ENCODE data around the gene CITED4. TPM values are rescaled to one million over a fixed set of nuclear protein-coding genes. Genes with fewer than 3 reads are reported as not detected.
A peak's percentile ranks its signal among the peaks of the same experiment; 100 is the strongest.

CITED4 gene
- total RNA-seq, 1 donor from 2014 or later = 4.7 TPM

- no peak for DNase-seq (ENCODE audit: low read depth)
- peak; percentile 13 for FAIRE-seq
- TF ChIP-seq, protein P1, sequence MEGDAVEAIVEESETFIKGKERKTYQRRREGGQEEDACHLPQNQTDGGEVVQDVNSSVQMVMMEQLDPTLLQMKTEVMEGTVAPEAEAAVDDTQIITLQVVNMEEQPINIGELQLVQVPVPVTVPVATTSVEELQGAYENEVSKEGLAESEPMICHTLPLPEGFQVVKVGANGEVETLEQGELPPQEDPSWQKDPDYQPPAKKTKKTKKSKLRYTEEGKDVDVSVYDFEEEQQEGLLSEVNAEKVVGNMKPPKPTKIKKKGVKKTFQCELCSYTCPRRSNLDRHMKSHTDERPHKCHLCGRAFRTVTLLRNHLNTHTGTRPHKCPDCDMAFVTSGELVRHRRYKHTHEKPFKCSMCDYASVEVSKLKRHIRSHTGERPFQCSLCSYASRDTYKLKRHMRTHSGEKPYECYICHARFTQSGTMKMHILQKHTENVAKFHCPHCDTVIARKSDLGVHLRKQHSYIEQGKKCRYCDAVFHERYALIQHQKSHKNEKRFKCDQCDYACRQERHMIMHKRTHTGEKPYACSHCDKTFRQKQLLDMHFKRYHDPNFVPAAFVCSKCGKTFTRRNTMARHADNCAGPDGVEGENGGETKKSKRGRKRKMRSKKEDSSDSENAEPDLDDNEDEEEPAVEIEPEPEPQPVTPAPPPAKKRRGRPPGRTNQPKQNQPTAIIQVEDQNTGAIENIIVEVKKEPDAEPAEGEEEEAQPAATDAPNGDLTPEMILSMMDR (IDR thresholded peaks at IDR 0.05; ENCODE audit: insufficient read depth, low read length, severe bottlenecking) = no peak
- H3K27me3 ChIP-seq (ENCODE audit: control insufficient read depth, insufficient read depth, low read length) = peaks cover 2% of the 10 kb centered on the region
- no peak overlapping the region for H3K4me3 ChIP-seq (ENCODE audit: low read depth, low read length)
- H3K36me3 ChIP-seq (ENCODE audit: control insufficient read depth, insufficient read depth, low read length) = no peaks in the 10 kb centered on the region
Measured at GRCh38 chr1:40836283-40836682, 25.9 kb downstream of the CITED4 start.

DNA sequence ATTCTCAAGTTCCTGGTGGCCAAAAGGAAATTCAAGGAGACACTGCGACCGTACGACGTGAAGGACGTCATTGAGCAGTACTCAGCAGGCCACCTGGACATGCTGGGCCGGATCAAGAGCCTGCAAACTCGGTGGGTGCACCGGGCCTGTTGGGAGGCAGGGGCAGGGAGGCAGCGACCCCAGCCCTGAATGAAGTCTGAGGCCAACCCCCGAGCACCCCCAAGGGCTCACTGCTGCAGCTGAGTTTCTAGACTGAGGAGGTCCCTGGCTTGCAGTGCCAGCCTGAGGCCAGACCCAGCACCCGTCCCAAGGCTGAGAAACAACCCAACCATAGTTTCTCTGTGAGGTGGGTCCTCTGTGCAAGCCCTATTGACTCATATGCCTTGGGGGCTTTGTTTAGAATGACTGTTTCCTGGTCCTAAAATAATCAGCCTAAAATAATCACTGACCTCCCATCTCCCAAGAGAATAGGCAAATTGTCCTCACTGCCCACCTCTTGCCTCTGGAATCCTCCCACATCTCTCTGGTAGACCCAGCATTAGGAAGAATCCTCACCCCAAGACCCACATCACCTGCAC is 27.1 kb downstream of the CITED4 start:
- FAIRE-seq (no peak), DNase-seq (ENCODE audit: low read depth) (no peak)
- Histone ChIP-seq H3K27me3 (ENCODE audit: control insufficient read depth, insufficient read depth, low read length) (peaks cover 2% of the 10 kb centered on the region), H3K36me3 (ENCODE audit: control insufficient read depth, insufficient read depth, low read length) (no peaks in the 10 kb centered on the region), H3K4me3 (ENCODE audit: low read depth, low read length) (no peak overlapping the region)
- TF ChIP-seq, protein P1 (IDR thresholded peaks at IDR 0.05; ENCODE audit: insufficient read depth, low read length, severe bottlenecking) = no peak

- no peak for DNase-seq (ENCODE audit: low read depth)
- H3K4me3 ChIP-seq (ENCODE audit: low read depth, low read length) = no peak overlapping the region
- no peak for FAIRE-seq
- TF ChIP-seq, protein P1 (IDR thresholded peaks at IDR 0.05; ENCODE audit: insufficient read depth, low read length, severe bottlenecking) = no peak
- no peaks in the 10 kb centered on the region for H3K36me3 ChIP-seq (ENCODE audit: control insufficient read depth, insufficient read depth, low read length)
- H3K27me3 ChIP-seq (ENCODE audit: control insufficient read depth, insufficient read depth, low read length) = peaks cover 2% of the 10 kb centered on the region
Measured at GRCh38 chr1:40833979-40834378, 28.2 kb downstream of the CITED4 start.

GRCh38 chr1:40831001-40831732 is 31.0 kb downstream of the CITED4 start:
- Histone ChIP-seq H3K4me3 (ENCODE audit: low read depth, low read length) (no peak overlapping the region), H3K36me3 (ENCODE audit: control insufficient read depth, insufficient read depth, low read length) (no peaks in the 10 kb centered on the region), H3K27me3 (ENCODE audit: control insufficient read depth, insufficient read depth, low read length) (peaks cover 1% of the 10 kb centered on the region)
- TF ChIP-seq, protein P1 (IDR thresholded peaks at IDR 0.05; ENCODE audit: insufficient read depth, low read length, severe bottlenecking) = no peak
- FAIRE-seq = no peak
- DNase-seq (ENCODE audit: low read depth) = no peak

DNA sequence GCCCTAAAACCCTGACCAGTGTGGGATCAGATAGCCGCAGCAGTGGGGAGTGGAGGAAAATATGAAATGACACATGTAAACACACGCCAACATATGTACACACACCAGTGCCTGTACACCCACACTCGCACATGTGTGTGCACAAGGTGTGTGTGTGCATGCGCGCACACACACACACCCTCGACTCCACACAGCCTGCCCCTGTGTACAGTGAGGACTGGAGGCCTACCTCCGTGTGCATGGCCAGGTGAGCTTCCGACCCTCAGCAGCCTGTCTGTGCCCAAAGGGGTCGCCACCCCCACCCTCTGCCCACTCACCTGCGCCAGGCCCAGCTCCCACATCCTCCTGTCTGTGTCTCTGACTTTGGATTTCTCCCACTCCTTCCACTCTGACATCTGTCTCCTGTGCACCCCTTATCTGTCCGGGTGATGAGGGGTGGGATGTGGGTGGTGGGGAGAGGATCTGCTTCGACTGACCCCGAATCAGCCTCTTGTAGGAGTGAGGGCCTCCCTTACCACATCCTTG is 31.7 kb downstream of the CITED4 start:
- TF ChIP-seq, protein P1 (IDR thresholded peaks at IDR 0.05; ENCODE audit: insufficient read depth, low read length, severe bottlenecking) = no peak
- no peak for FAIRE-seq

More for the DNA sequence above, 31.7 kb downstream of the CITED4 start:
- H3K27me3 ChIP-seq (ENCODE audit: control insufficient read depth, insufficient read depth, low read length) = no peaks in the 10 kb centered on the region
- H3K4me3 ChIP-seq (ENCODE audit: low read depth, low read length) = no peak overlapping the region
- no peak for DNase-seq (ENCODE audit: low read depth)
- H3K36me3 ChIP-seq (ENCODE audit: control insufficient read depth, insufficient read depth, low read length) = no peaks in the 10 kb centered on the region

Data from bronchial epithelial cell (primary cell).